HG03135 (cell line): ENCODE measurements around the gene TEP1.

Experiments used
- ATAC-seq: cut with Tn5 transposase; IDR thresholded peaks from one replicate; pipeline ENCODE4 v1.9.1; 2021; ENCODE audit warnings: mild to moderate bottlenecking, moderate library complexity; ENCODE audit not compliant: unreplicated experiment

Gene TEP1

DNA sequence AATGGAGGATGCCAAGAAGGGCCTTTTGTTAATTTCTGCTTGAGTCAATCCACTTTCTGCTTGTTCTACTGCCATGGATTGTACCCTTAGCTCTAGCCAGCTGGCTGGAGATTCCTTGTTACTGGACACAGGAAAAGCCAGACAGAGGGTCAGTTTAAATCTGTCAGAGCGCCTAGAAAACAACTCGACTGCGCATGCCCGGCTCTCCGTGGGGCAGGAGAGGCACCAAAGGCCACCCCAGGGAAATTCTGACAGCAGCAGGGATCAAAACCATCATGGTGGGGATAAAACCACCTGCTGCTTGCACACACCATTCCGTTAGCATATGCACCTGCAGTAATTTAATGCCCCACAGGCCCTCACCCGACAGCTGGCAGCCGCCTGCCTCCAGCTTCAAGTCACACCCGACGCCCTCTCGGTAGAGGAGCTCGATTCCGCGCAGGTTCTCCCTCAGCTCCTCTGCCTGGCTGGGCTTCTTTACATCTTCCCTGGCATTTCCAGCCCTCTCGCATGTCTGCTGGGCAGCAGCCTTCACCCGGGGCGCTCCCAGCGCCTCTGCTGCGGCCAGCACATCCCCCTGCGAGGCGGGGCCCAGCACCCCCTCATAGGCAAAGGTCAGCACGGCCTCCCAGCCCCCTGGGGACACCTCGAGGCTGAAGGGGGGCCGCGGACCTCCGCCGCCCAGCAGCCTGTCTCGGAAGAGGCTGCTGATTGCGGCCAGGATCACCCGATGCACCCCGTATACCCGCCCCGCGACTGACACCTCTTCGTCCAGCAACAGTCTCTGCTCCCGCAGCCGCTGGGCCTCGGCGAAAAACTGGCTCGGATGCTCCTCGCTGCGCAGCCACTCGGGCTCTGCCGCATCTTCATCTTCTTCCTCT, 21.6 kb upstream of the TEP1 start:
- ATAC-seq: no peak

- ATAC-seq: no peak
These were observed 16.7 kb upstream of the TEP1 start for GRCh38 chr14:20429801-20430669.

- ATAC-seq: no peak
These were observed 15.5 kb upstream of the TEP1 start for GRCh38 chr14:20428802-20429201.

DNA sequence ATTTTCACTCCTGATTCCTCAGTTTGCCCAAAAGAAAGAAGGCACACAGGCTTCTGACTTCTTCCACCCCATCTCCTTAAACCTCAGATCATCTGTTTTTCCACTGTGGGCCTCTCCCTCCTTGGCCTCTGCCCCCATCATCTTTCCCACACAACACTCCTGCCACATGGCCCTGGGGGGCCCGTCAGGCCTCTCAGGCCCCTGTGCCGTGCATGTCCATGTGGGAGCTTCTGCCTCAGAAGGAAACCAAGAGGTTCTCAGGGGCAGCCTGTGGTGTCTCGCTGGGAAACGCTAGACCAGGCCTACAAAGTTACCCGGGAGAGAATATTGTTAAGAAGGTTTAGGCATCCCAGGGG, 14.7 kb upstream of the TEP1 start:
- peak; percentile 24 for ATAC-seq

- peak; percentile 67 for ATAC-seq
These were observed 14.1 kb upstream of the TEP1 start for GRCh38 chr14:20427231-20428009.

GRCh38 chr14:20424851-20425250, 11.6 kb upstream of the TEP1 start:
- no peak for ATAC-seq

GRCh38 chr14:20422886-20423285, 9.6 kb upstream of the TEP1 start:
- ATAC-seq: no peak

DNA sequence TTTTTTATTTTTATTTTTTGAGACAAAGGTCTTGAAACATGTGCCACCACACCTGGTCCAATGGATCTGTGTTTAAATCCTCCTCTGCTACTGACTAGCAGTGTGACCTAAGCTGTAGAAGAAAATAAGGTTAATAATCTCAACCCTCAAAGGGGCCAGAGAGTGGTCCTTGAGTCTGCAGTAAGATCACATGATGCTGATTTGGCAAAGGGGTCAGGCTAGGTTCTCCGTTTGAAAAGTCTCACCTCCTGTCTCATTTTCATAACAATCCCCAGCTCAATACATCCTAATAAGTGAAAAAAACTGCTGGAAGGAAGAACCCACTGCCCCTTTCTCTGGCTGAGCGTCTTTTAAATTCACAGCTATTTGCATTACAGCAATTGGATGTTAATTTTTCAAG, 8.0 kb upstream of the TEP1 start:
- ATAC-seq: no peak

- ATAC-seq: no peak
These were observed 6.1 kb upstream of the TEP1 start for GRCh38 chr14:20419419-20419818.

DNA sequence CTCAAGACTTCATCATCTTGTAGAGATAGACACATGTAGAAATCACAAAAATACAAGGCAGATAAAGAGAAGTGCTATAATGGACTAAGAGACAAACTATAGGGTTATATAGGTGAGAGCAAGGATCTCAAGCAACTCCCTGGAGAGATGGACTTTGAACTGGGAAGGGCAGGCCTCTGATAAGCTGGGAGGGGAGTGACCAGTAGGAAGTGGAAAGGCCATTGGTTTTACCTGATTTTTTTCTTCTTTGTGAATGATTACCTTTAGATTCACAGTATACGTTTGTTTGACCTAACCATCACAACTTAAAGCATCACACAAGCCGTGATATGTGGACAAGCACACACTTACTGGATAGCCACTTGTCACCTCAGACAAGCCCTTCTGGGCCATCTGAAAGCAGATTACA, 5.2 kb upstream of the TEP1 start:
- ATAC-seq: no peak

- no peak for ATAC-seq
These were observed 4.2 kb upstream of the TEP1 start for GRCh38 chr14:20417250-20418186.

DNA sequence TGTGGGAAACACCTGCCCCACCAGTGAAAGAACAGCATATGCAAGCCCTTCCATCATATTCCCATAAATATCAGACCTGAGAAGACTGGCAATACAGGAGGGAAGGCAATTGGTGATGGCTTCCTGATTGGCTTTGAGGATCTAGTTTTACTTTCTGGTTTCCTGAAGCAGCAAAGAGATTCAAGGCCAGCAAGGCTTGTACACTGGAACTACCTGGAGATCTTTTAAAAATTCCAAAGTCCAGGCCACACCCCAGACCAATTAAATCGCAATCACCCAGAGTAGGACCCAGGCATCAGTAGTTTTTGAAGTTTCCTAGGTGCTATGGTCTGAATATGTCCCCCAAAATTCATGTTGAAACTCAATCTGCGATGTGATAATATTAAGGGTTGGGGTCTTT, 2.9 kb upstream of the TEP1 start:
- ATAC-seq: no peak

DNA sequence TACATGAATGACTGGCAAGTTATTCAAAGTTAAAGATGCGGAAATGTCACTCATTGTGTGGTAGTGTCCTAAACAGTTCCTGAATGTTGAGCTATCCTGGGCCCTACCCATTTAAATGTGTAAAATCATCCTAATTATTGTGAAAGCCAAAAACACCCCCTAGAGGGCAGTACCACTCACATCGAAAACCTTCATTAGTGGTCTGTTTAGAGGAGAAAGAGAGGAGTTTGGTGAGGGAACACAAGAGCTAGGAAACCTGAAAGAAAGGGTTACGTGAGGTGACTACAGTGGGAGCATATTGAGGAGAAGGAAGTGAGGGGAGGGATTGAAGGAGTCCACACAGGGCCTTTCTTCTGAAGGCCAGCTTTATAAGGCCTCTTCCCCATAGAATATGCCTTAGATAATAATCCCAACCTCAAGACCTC, 2.5 kb upstream of the TEP1 start:
- ATAC-seq: no peak

- ATAC-seq: peak; percentile 37
These were observed 412 bp upstream of the TEP1 start for GRCh38 chr14:20413744-20414082.

DNA sequence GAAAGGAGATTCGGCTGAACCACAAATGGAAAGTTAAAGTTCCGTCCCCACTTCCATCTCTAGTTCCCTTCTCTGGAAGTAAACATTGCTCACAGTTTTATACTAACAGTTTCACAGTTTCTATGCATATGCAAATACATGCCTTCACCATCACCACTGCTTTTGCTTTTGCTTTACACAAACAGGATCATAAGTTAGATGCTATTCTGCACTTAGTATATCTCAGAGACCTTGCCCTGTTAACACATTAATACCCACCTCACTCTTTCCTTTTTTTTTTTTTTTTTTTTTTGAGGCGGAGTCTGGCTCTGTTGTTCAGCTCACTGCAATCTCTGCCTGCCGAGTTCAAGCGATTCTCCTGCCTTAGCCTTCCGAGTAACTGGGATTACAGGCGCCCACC, 890 bp downstream of the TEP1 start:
- peak; percentile 66 for ATAC-seq

DNA sequence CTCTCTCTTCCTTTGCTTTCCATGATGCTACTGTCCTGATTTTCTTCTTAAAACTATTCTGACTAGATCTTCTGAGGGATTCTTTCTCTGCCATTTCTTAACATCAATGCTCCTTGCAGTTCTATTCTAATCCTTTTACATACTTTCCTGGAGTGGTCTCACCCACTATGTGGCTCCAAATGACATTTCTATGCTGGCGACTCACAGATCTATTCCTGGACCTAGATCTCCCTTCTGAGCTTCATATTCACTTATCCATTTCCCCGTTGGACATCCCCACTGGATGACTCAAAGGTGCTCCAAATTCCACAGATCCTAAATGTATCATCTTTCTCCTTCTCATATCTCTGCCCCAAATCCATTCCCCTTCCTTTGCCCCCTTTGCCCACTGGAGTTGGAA, 4.1 kb downstream of the TEP1 start:
- no peak for ATAC-seq

DNA sequence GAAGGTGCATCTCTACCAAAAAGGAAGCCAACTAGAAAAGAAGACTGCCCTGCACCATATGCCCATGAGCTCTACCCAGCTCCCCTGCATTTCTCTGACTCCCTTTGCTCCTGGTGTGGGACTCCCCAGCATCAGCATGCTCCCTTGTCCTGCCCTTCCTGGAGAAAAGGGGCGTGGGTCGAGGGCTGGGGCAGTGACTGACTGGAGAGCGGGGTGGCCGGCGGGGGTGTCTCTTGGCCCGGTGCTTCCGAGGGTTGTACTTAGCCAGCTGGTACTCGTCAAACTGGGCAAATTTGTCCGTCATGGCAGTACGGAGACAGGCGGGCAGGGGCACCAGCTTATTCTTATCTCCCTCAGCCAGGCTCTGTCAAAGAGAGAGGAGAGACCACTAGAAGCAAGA, 9.8 kb downstream of the TEP1 start:
- no peak for ATAC-seq

- no peak for ATAC-seq
These were observed 12.2 kb downstream of the TEP1 start for GRCh38 chr14:20400965-20401593.

DNA sequence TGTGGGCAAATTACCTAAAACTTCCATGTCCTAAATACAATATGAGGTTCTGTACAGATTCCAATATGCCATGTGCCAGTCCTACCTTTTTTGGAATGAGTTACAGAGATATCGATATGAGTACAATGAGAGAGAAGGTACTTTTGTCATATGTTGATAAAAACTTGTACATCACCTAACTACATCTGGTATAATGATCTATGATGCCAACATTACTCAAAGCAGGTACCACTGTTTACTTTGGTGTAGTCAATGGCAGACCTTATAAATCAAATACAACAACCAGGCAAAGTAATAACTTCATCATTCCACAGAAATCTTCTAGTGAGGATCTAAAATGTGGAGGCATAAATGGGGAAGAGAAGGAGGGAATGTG, 12.7 kb downstream of the TEP1 start:
- no peak for ATAC-seq

- ATAC-seq: no peak
These were observed 15.8 kb downstream of the TEP1 start for GRCh38 chr14:20397511-20397910.
